Activated T-cell treated with anti-CD3 and anti-CD28 coated beads for 4 hours (primary cell): ENCODE measurements around the gene ADAMTS5.

Experiments used
- DNase-seq: peaks from one replicate; pipeline ENCODE4 v3.0.0-alpha.2; 2020

Gene ADAMTS5

DNA sequence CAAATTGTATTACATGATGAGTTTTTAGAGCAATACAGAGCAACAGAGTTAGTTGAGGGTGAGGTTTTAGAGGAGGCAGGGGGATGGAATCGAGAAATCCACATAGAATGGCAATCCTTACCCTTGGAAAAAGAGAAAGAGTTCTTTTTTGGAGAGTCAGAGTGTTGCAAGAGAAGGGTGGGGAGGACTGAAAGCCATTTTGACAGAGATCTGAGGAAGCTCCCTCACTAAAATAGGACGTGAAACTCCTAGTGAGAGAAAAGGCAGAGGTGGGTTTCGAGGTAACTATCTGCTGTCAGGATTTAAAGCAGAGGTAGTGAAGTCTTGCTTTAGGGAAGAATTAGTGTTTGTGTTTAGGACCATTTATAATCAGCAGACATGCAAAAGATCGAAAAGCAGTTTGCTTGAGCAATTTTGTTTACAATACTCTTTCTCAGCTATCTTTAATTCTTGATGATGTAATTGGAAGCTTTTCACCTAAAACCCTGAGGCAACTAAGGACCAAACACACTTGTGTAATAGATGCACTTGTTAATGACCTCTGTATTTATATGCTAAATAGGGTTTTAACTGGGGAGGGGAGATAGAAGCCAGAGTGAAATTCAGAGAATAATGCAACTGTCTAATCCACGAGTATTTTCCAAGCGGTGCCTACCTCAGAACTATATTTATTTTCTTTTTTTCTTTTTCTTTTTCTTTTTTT lies 20.0 kb downstream of the ADAMTS5 start:
- DNase-seq = no peak

DNA sequence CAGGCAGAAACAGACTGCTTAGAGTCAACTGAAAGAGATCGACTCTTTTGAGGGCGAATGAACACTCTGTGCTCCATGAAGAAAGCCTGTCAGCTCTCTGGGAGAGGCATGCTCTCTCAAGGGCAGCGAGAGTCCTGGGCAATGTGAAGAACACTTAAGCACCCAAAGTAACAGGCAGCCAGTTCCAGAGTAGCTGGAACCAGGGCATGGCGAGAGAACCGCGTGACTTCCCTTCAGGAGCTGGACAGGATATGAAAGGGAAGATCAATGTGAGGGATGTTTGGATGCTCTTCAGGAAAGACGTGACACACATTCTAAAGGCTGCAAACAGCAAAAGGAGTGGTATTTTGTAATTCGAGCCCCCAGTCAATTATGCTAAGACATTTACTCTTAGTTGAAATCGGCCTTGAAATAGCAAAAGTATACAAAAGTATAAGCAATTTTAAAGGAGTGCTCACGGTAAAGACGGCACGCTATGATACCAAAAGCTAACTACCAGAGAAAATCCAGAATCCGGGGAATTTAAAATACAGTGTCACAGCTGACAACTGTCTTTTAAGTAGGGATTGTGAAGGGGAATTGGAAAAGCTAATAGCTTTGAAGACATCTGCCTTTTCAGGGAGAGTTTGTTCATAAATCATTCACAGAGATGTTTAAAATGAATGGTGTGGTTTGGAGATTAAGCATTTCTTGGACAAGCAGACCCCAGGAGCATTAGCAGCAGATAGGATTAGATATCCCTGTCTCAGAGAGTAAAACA lies 20.8 kb downstream of the ADAMTS5 start:
- DNase-seq = no peak

GRCh38 chr21:26943921-26944320 lies 23.0 kb downstream of the ADAMTS5 start:
- DNase-seq = no peak

DNA sequence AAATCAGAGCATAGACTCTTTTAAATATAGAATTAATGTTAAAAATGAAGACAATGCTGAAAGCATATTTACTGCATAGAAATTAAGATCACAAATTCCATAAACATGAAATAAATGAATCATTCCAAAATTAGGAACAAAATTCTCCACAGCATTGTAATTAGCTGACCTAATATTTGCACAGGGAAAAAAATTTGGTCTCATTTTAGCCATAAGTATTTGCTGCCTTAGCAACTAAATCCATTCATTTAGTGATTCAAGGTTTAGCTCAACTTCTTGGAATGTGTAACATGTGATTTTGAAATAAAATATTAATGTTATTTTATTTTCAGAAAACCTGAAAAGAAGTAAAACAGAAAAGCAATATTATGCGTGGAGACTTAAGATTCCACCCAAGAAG lies 25.5 kb downstream of the ADAMTS5 start:
- no peak for DNase-seq

GRCh38 chr21:26939601-26940111 lies 27.2 kb downstream of the ADAMTS5 start:
- DNase-seq = no peak

DNA sequence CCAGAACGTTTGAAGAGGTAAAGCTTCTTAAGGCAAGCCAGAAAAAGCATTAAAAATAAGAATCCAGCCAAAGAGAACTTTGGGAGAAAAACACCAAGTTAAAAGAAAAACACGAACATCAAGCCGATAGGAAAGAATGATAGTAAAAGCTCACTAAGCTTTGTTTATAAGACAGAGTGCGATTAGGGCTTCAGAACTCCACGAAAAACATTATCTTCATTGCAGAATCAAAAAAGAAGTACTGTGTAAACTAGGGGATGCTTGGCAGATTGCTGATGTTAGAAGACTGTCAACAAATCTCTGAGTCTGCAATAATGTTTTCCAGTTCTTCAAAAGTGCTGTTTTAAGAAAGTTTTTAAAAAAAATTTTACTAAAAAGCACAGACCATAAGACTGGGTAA lies 30.2 kb downstream of the ADAMTS5 start:
- no peak for DNase-seq

DNA sequence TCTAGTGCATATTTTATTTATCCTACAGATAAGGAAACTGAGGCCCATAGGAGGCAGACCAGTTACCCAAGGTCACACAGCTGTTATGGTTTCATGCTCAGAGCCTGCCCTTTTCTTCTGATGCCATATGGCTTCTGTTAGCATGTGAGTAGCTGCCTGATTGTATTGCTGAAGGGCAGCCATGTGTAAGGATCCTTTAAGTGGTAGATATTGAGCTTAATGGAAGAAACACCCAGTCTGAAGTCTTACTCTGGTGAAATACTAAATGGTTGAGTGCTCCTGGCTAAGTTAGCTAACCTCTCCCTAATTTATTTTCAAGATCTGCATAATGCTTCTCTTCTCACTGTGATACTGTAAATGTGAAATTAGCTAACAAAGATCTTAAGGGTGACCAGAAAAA lies 30.9 kb downstream of the ADAMTS5 start:
- no peak for DNase-seq

GRCh38 chr21:26934383-26934782 lies 32.5 kb downstream of the ADAMTS5 start:
- no peak for DNase-seq

- no peak for DNase-seq
Observed at GRCh38 chr21:26933448-26933847, 33.4 kb downstream of the ADAMTS5 start.

- DNase-seq = no peak
Observed at GRCh38 chr21:26925636-26926035, 41.3 kb downstream of the ADAMTS5 start.

DNA sequence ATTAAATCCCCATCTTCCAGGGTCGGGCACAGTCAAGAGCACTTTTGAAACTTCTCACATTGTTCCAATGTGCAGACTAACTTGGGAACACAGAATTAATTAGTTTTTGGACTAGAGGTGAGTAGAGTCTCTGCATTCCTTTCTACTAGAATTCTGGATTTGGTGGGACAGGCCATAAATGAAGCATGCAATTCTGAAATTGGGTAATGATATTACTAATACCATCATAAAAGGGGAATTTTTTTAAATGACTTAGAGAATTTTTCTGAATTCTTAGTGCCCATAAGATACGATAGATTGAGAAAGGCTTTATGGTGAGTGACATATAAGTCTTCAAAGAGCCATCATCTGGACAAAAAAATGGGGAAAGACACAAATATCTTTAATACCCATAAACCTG lies 41.8 kb downstream of the ADAMTS5 start:
- DNase-seq = no peak

DNA sequence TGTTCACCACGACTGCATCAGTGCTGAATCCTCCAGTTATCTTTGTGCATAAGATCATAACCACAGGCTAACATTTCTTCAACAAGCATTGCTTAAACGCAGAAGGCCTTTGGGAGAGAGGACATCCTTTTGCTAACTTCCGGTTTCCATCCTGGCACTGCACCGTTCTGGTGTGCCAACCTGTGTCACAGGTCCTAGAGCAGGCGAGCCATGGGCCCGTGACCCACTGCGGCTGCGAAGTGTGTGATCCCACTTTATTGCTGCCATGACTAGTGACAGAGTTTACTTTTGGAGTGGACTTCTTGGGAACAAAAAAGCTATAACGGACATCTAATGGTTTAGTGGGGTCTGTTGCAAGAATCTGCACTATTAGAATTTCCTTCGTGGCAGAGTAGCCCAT lies 42.9 kb downstream of the ADAMTS5 start:
- DNase-seq = no peak

DNA sequence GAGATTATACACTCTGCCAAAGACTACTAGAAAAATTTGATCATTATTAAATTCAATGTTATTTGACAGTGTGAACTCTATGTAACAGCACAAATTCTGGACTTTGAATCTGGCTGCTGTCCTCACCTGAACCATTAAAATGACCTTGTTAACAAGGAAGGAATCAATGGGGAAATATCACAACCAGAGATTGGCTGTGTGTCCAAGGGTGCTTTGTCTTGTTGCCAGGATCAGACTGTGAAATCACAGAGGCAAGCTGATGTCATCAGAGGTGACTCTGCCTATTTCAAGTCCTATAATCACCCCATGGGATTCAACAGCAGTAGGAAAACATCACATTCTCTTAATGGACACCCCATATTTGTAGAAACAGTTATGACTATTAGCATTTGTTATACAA lies 46.8 kb downstream of the ADAMTS5 start:
- no peak for DNase-seq

DNA sequence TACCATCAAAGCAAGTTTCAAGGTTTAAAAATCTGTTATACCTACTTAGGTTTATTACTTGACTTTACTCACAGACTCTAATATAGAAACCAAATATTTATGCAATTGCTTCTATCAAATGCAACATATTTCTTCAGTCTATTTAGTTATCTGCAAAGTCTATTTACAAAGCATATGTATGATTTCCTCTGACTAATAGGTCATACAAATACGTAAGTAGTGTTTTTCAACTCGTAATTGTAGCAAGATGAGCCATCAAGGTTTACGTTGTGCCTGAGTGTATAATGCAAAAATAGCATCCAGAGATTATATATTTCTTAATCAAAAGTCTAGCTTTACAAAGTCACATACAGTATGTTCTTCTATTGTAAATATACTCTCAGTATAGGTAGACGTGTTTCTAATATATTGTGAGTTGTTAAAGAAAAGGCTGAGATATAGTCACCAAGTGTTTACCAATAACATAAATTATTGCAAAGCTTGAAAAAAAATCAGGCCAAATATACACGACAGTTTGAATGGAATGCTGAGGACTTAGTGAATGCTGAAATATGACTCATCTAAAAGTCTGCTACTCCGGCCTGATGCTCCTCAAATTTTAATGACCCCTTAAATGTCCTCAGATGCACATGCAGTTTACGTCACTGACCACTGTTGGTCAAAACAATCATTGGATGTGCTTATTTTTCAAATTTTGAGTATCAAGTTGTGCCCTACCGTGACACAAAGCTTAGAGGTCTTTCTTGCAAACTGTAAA lies 48.4 kb downstream of the ADAMTS5 start:
- DNase-seq = no peak

- no peak for DNase-seq
Observed at GRCh38 chr21:26916799-26917198, 50.1 kb downstream of the ADAMTS5 start.

GRCh38 chr21:26914557-26914956 lies 52.3 kb downstream of the ADAMTS5 start:
- DNase-seq = no peak

- DNase-seq = no peak
Observed at GRCh38 chr21:26912466-26912865, 54.4 kb downstream of the ADAMTS5 start.

GRCh38 chr21:26909972-26910371 lies 56.9 kb downstream of the ADAMTS5 start:
- no peak for DNase-seq

- DNase-seq = no peak
Observed at GRCh38 chr21:26900980-26901379, 65.9 kb downstream of the ADAMTS5 start.

DNA sequence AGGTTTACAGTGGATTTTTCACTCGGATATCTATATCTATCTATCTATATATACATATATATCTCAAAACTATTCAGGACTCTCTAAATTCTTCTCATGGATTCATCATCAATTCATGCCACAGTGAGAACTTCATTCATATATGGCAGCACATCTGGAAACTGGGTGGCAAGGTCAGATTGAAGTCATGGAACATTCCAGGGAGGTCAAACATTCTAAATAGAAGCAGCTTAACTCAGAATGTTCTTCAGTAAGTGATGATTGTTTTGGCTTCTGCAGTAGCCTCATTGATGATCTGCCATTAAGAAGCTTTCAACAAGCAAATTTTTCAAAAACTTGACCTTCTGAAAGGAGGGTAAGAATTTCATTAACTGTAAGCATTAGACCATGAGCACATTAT lies 74.7 kb downstream of the ADAMTS5 start:
- DNase-seq = no peak

- no peak for DNase-seq
Observed at GRCh38 chr21:26888931-26889330, 78.0 kb downstream of the ADAMTS5 start.

GRCh38 chr21:26888256-26888655 lies 78.6 kb downstream of the ADAMTS5 start:
- DNase-seq = no peak

DNA sequence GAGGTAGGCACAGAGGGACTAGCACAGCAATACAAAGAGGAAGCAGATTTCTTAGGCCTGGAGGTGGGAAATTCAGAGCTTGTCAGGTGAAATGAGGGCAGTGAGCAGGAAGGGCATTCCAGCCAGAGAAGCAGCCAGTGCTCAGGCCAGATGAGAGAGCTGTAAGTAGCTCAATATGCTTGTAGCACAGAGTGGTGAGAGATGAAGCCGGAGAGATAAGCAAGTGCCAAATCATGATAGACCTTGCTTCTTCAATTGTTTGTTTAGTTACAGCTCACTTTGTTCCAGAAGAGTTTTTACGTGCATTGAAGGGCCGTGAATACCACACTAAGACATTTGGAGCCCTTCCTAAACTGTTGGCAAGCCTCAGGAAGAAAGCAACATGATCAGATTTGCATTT lies 79.6 kb downstream of the ADAMTS5 start:
- no peak for DNase-seq

DNA sequence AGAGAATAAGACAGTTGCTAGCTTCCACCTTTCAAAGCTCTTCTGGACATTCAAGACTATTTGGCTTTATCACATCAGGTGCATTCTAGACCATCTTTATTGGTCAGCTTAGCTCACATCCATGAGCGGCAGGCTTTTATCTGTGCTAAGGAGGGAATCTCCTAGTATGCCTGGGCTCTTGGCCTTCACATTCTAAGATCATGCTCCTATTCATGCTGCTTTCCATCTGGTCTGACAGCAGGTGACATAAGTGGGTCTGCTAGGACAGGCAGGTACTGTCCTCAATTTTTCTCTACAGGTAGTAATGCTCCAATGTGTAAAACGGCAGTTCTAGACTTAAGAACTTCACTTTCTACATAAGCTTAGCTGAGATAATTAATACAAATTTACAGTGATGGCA lies 82.5 kb downstream of the ADAMTS5 start:
- no peak for DNase-seq
